ENCODE results near the gene OVOL1.

Gene OVOL1

DNA sequence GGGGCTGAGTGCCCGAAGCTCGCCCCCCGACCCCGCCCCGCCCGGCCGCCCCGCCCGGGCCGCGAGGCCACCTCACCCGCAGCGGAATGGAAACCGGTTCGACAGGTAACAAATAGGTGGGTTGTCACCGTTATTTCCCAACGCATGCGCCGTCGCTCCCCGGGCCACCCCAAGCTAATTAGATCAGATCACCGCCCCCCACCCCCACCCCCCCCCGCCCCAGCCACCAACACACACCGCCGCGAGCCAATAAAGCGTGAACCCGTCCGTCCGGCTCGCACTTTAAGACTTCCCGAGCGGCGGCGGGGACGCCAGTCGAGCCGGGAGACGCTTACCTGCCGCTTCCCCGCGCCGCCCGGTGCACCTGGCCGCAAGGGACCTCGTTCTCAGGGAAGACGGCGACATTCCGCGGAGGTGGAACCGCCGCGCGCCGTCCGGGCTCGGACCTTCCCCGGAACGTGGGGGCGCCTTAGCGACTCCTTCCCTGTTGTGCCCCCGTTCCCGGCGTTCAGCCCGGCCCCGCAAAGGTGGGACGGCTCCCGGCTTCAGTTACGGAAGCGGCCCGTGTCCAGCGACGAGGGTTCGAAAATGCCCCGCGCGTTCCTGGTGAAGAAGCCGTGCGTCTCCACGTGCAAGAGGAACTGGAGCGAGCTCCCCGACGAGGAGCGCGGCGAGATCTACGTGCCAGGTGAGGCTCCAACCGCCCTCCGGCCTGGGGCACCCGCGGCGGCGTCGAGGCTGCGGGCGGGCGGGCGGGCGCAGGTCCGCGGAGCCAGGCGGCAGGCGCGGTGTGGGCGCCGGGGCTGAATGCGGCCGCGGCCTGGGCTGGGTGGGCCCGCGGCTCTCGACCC is at the start of gene OVOL1:
TSS of gene OVOL1 (plus strand) at position 278 of the 851 bp plus-strand sequence. CDS start at position 589, 311 bp downstream.
- Histone ChIP-seq H3K27me3 (ENCODE audit: control insufficient read depth, insufficient read depth, low read length) (no peaks in the 10 kb centered on the region), H3K27ac (peak within 1 kb of the TSS; percentile 85), H3K4me3 (ENCODE audit: low read depth, low read length) (peak within 1 kb of the TSS; percentile 75), H3K79me2 (peaks cover 7% of the 10 kb centered on the region), H3K4me1 (peaks cover 16% of the 10 kb centered on the region), H3K4me2 (ENCODE audit: low read length) (peak within 1 kb of the TSS; percentile 73), H3K9me3 (ENCODE audit: control insufficient read depth, low read length) (no peaks in the 10 kb centered on the region), H3K36me3 (ENCODE audit: control insufficient read depth, insufficient read depth, low read length) (no peaks in the 10 kb centered on the region), H3K9ac (no peak within 1 kb of the TSS), H2AFZ (peak within 1 kb of the TSS; percentile 62)
- TF ChIP-seq, protein P1, sequence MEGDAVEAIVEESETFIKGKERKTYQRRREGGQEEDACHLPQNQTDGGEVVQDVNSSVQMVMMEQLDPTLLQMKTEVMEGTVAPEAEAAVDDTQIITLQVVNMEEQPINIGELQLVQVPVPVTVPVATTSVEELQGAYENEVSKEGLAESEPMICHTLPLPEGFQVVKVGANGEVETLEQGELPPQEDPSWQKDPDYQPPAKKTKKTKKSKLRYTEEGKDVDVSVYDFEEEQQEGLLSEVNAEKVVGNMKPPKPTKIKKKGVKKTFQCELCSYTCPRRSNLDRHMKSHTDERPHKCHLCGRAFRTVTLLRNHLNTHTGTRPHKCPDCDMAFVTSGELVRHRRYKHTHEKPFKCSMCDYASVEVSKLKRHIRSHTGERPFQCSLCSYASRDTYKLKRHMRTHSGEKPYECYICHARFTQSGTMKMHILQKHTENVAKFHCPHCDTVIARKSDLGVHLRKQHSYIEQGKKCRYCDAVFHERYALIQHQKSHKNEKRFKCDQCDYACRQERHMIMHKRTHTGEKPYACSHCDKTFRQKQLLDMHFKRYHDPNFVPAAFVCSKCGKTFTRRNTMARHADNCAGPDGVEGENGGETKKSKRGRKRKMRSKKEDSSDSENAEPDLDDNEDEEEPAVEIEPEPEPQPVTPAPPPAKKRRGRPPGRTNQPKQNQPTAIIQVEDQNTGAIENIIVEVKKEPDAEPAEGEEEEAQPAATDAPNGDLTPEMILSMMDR (IDR thresholded peaks at IDR 0.05): no peak

DNA sequence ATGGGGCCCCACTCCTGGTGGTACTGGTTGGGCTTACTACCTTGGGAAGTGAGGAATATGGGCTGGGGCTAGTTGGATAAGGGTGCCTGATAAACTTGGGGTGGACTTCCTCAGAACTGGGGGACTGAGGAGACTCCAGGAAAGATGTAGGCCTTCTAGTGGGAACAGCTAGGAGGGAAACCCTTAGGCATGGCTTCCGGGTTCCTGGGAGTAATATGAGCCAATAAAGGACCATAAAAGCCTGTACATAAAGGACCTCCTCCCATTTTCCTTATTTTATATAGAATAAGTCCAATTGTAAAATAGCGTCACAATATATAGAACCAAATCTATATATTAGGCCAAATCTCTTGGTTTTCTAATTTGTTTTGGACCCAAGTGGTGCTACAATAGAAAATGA is 47.8 kb upstream of the OVOL1 start:
- no peak overlapping the region for H3K9ac ChIP-seq
- no peaks in the 10 kb centered on the region for H3K9me3 ChIP-seq (ENCODE audit: control insufficient read depth, low read length)
- H3K4me2 ChIP-seq (ENCODE audit: low read length): no peak overlapping the region
- no peaks in the 10 kb centered on the region for H3K79me2 ChIP-seq
- H3K4me1 ChIP-seq: peaks cover 7% of the 10 kb centered on the region
- TF ChIP-seq, protein P1 (IDR thresholded peaks at IDR 0.05): no peak
- no peak overlapping the region for H2AFZ ChIP-seq
- no peak overlapping the region for H3K27ac ChIP-seq
- no peaks in the 10 kb centered on the region for H3K27me3 ChIP-seq (ENCODE audit: control insufficient read depth, insufficient read depth, low read length)
- H3K4me3 ChIP-seq (ENCODE audit: low read depth, low read length): no peak overlapping the region
- H3K36me3 ChIP-seq (ENCODE audit: control insufficient read depth, insufficient read depth, low read length): no peaks in the 10 kb centered on the region

DNA sequence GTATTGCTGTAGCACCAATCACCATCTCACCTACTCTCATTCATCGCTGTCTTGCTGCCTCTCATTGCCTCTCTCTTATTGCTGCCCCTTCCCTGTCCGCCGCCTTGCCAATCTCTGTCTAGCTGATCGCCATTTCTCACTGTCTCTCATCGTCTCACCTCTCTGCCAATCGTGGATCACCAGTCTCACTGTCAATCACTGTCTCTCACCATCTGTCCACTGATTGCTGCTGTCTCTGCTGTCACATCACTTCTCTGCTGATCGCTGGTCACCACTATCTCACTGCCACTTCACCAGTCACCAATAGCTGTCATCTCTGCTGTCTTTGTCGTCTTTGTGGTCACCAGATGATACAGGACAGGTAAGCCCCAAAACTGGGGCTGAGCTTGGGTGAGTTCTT is 45.7 kb upstream of the OVOL1 start:
- Histone ChIP-seq H3K79me2 (no peaks in the 10 kb centered on the region), H3K4me1 (peaks cover 7% of the 10 kb centered on the region), H3K36me3 (ENCODE audit: control insufficient read depth, insufficient read depth, low read length) (no peaks in the 10 kb centered on the region), H3K4me2 (ENCODE audit: low read length) (no peak overlapping the region), H3K27me3 (ENCODE audit: control insufficient read depth, insufficient read depth, low read length) (no peaks in the 10 kb centered on the region), H3K9ac (no peak overlapping the region), H2AFZ (no peak overlapping the region), H3K4me3 (ENCODE audit: low read depth, low read length) (no peak overlapping the region), H3K27ac (no peak overlapping the region), H3K9me3 (ENCODE audit: control insufficient read depth, low read length) (no peaks in the 10 kb centered on the region)
- TF ChIP-seq, protein P1 (IDR thresholded peaks at IDR 0.05): no peak

DNA sequence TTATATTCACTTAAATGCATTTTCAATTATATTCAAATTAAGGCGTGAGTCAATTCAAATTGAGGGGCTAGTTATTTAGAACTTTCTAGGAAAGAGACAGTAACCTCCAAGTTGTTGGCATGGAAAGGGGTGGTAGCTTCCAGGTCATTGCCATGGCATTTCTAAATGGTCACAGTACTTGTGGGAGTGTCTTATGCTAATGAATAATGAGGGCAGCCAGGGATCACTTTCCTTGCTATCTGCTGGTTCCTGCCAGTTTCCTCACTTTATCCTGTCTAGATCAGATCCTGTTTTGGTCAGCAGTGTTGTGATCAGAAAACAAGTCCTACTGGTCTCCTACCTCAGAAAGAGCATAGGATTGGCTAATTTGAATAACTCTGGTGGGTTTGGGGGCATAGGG is 44.5 kb upstream of the OVOL1 start:
- H3K9ac ChIP-seq: no peak overlapping the region
- H3K36me3 ChIP-seq (ENCODE audit: control insufficient read depth, insufficient read depth, low read length): no peaks in the 10 kb centered on the region
- no peak overlapping the region for H3K4me2 ChIP-seq (ENCODE audit: low read length)
- H3K27ac ChIP-seq: peak overlapping the region; percentile 67
- H2AFZ ChIP-seq: peak overlapping the region; percentile 62
- no peaks in the 10 kb centered on the region for H3K27me3 ChIP-seq (ENCODE audit: control insufficient read depth, insufficient read depth, low read length)
- TF ChIP-seq, protein P1 (IDR thresholded peaks at IDR 0.05): no peak
- H3K4me1 ChIP-seq: peaks cover 7% of the 10 kb centered on the region
- H3K79me2 ChIP-seq: no peaks in the 10 kb centered on the region
- no peak overlapping the region for H3K4me3 ChIP-seq (ENCODE audit: low read depth, low read length)
- no peaks in the 10 kb centered on the region for H3K9me3 ChIP-seq (ENCODE audit: control insufficient read depth, low read length)

DNA sequence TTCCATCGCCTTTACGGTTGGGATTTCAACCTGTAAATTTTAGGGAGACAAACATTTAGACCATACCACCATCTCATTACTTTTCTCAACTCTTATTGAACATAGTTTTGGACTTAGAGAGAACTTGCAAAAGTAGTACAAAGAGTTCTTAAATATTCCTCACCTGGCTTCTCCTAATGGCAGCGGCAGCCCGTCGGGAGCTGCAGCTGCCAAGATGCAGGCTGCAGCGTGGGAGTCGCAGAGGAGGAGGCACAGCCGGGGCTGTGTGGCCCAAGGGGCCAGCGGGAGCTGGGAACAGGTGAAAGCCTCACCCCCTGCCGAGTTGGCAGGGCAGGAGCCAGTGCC is 43.2 kb upstream of the OVOL1 start:
- Histone ChIP-seq H3K9ac (no peak overlapping the region), H2AFZ (no peak overlapping the region), H3K4me2 (ENCODE audit: low read length) (no peak overlapping the region), H3K27me3 (ENCODE audit: control insufficient read depth, insufficient read depth, low read length) (no peaks in the 10 kb centered on the region), H3K27ac (no peak overlapping the region), H3K4me1 (peaks cover 7% of the 10 kb centered on the region), H3K4me3 (ENCODE audit: low read depth, low read length) (no peak overlapping the region), H3K36me3 (ENCODE audit: control insufficient read depth, insufficient read depth, low read length) (no peaks in the 10 kb centered on the region), H3K9me3 (ENCODE audit: control insufficient read depth, low read length) (no peaks in the 10 kb centered on the region), H3K79me2 (no peaks in the 10 kb centered on the region)
- TF ChIP-seq, protein P1 (IDR thresholded peaks at IDR 0.05): no peak
